HG02938 (cell line): Measurements from ENCODE around the gene POLR3GL.

Source experiments
- ATAC-seq: cut with Tn5 transposase; IDR thresholded peaks from one replicate; pipeline ENCODE4 v1.9.1; 2021; ENCODE audit warnings: mild to moderate bottlenecking, moderate library complexity; ENCODE audit not compliant: unreplicated experiment

The POLR3GL gene

DNA sequence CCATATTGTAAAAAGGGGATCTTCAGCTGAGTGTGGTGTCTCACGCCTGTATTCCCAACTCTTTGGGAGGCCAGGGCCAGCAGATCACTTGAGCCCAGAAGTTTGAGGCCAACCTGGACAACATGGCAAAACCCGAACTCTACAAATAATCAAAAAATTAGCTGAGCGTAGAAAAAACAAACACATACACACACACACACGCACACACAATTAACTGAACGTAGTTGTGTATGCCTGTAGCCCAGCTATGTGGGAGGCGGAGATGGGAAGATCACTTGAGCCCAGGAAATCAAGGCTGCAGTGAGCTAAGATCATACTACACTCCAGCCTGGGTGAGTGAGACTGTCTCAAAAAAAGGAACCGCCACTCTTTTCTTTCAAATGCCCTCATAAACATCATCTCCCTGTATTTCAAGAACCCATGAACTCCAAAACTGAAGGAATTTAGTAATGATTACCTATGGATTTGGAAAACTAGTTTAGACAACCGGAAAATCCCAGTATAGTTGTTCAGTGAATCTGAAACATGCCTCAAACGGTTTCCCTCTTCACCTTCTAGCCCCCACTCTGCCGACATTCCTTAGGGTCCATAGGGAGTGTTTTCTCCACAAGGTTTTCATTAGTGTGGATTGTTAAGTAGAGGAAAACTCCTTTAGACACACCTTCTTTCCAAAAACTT is 27.4 kb downstream of the POLR3GL start:
- ATAC-seq: no peak

GRCh38 chr1:145992502-145992936 is 28.0 kb downstream of the POLR3GL start:
- no peak for ATAC-seq

GRCh38 chr1:145992958-145993617 is 28.6 kb downstream of the POLR3GL start:
- ATAC-seq: no peak

DNA sequence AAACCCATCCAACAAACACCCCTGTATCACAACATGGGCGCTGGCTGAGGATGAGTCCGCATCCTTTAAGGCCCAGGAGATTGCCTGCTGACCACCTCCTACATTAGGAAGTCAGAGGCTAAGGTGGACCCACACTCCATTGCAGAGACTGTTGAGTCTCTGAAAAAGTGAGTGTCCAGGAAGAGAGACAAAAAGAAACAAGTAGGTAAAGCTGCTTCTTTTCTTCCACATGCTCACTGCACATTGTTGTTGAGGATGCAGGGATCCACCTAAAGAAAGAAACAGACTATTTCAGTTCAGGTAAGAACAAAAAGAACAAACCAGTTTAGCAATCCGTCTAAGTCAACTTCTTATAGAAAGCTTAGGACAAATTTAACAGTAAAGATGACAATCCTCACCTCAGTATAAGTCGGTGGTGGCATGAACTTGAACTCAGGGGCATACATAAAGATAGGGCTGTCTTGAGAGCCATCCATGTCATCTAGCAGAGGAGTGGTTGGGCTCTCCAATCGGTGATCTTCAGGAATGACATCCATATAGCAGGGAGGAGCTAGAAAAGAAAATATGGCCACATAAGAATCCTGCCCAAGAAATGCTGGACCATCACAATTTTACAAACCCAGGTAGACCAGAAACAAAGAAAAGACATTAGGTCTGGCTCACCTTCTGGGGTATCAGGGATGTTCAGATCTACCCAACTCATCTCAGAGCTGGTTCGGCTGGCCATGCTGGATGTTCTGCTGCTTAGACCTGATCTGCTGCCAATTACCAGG is 29.3 kb downstream of the POLR3GL start:
- ATAC-seq: no peak

- no peak for ATAC-seq
Measured at GRCh38 chr1:145994391-145995120, 30.1 kb downstream of the POLR3GL start.

DNA sequence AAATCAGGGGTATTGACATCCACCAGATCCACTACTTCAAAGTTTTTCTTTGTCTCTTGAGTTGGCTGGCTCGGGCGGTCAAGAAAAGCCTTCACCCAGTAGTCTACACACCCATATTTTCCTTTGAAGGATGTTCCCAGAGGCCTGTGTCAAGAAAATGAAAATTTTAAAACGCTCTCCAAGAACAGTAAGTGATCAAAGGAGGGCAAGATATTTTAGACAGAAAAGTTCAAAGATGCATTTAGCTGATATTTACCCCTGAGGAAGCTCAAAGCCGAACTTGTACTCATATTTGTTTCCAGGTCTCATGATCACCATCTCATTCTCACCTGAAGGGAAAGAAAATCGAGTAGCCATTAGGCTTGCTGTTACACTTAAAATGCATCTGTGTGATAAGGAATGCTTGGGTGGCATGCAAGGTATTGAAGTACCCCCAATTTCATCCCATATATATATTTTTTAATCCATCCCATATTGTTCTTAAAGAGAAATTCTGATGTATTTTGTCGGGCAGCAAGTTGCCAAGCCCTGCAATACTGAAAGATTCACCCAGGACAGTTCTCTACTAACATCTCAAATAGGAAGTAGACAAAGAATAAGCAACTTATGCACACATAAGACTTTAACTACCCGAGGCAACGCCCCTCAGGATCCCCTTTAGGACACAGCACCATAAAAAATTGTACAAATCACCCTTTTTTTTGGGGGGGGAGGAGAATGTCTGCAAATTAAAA is 30.8 kb downstream of the POLR3GL start:
- no peak for ATAC-seq

GRCh38 chr1:145995964-145996432 is 31.5 kb downstream of the POLR3GL start:
- no peak for ATAC-seq

GRCh38 chr1:145996433-145997015 is 32.0 kb downstream of the POLR3GL start, which contains the start of gene TXNIP:
TXNIP (minus strand) TSS chr1:145996579; CDS start chr1:145996266, 313 bp downstream.
- ATAC-seq: peak; percentile 76

DNA sequence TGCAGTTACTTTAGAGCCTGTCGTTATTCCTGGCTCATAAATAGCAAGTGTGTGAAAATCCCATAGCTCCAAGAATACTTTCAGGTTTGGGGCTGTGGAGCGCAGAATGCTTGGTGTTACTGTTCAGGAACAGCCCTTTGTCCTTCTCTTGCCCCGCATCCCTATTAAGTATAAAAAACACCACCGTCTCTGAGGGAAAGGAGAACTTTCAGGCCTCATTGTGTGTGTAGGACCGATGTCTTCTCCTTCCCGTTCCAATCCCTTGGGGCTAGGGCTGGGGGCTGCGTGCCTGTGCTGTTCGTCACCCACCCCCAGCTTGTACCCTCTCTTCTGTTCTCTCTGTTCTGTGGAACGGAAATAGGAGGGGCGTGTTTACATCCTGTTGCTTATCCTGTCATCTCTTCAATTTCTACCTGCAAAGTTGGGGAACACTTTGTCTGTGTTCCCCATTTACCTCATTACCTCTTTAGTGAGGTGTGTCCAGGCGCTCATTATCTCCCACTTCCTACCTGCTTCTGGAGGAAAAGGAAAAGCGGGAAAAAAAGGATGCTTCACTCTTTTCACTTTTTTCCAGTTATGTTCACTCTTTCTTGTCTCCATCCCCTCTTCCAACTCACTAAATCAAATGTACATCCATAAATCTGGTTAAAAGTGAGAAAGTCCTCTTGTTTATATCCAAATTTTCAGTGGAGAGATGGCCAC is 32.7 kb downstream of the POLR3GL start:
- peak; percentile 34 for ATAC-seq

DNA sequence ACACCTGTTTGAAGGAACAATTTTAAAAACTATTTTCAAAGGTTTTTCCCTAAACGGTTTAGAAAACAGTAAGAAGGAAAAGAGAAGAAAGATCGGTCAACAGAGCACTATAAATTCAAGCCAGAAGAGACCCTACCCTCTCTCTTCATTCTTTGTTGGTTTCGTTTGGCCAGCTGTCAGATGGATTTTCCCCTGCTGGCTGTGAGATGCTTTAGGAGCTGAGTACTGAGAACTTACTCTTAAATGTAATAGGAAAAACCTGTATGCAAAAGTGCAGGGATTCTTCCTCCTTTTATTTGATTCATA is 33.2 kb downstream of the POLR3GL start:
- ATAC-seq: no peak

DNA sequence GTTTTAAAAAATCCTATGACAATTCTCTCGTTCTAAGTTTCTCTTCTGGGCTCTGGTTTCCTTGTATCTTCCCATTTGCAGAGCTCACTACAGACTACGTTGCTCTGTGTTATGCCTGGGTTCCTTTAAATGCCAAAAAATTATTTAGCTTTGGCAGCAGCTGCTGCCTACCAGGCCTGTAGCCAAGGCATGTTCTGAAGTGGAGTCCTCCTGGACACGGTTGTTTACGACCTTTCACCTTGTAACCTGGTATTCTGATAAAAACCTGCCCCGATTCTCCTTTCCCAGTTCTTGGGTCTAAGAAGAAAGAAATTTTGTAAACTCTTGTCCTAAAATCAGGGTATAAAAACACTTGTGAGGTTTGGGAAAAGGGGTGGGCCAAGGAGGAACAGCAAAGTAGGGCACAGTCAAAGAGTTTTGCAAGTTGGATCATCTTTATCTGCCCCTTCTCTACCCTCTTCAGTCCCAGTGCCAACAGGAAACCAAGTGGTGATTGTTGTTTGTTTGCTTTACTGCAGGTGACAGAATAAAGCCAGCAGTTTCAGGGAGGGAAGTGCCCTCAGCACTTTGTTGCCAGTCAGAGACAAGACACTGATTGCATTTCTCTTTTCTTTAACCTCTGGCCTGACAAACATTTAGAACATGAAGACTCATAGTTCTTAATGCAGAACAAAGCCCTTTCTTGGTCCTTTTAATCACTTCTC is 35.0 kb downstream of the POLR3GL start:
- no peak for ATAC-seq

- no peak for ATAC-seq
Measured at GRCh38 chr1:146001709-146002108, 37.2 kb downstream of the POLR3GL start.

GRCh38 chr1:146007489-146008133 is 43.1 kb downstream of the POLR3GL start:
- ATAC-seq: no peak

- no peak for ATAC-seq
Measured at GRCh38 chr1:146010126-146010738, 45.7 kb downstream of the POLR3GL start.

DNA sequence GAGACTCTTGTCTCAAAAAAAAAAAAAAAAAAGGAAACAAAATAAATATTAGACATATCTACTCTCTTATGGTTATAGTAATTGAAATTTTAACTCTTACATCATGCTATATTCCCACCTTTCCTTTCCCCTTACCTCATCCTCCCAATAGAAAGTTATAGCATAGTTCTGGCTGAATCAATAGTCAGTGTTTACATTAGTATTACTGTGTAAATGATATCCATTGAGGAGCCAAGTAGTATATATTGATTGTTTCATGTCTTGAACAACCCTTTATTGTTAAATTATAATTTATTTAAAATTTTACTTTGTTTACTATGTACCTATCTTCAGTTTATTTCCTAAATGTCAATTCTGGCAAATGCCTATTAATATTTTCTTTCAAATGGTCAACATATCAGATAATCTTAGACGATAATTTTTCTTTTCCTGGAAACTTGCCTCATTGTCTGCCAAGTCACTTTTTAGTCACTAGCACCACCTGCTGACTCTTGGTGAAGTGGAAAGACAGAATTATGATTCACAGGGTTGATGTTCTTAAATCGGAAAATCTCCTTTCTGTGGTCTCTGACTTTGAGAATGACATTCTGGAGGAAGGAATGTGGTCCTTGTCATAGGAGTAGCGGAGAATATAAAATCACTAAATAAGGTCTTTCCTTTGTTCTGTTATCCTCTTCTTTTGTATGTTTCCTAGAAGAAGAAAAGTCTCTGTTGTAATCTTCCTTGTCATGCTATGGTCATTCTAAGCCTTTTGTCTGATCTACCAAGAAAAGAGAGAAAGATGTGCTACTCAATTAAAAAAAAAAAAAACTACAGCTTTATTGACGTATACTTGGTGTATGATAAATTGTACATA is 48.4 kb downstream of the POLR3GL start:
- ATAC-seq: no peak

DNA sequence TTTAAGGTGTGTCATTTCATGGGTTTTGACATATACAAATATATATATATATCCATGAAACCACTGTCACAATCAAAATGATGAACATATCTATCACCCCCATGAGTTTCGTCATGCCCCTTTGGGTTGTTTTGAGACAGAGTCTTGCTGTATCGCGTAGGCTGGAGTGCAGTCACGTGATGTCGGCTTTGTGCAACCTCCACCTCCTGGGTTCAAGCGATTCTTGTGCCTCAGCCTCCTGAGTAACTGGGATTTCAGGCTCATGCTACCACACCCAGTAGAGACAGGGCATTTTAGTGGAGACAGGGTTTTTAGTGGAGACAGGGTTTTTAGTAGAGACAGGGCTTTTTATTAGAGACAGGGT is 49.1 kb downstream of the POLR3GL start:
- ATAC-seq: no peak

DNA sequence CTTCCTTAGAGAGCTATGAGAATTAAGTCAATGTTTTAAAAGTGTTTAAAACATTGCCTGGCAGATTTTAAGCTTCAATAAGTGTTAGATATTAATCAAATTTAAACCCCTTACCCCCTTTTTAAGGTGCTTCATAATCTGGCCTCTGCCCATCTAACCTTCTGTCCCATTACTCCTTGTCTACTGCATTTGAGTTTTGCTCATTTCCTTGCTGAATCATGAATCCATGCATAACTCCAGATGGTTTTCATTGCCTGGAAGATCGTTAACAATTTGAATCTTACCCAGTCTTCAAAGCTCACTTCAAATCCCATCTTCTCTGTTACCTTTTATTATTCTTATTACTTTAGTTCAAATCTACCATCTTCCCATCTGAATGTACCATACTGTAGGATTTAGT is 52.4 kb downstream of the POLR3GL start:
- no peak for ATAC-seq
